Stimulated activated naive CD4-positive, alpha-beta T cell (primary cell): ENCODE data around the gene CHCT1.

Experiments used
- DNase-seq, 6 experiments: peaks; one replicate each; lab custom pipeline; 2025; lab: John Stamatoyannopoulos, UW

The CHCT1 gene

GRCh38 chr17:60442271-60443173 lies 20.2 kb downstream of the CHCT1 start:
- no peak for DNase-seq

GRCh38 chr17:60443713-60444112 lies 21.4 kb downstream of the CHCT1 start:
- DNase-seq, result no peak

GRCh38 chr17:60445144-60445543 lies 22.9 kb downstream of the CHCT1 start:
- DNase-seq, result no peak

GRCh38 chr17:60447375-60447774 lies 25.1 kb downstream of the CHCT1 start:
- no peak for DNase-seq

GRCh38 chr17:60451071-60451470 lies 28.8 kb downstream of the CHCT1 start:
- DNase-seq, result no peak

- no peak for DNase-seq
These were observed 29.7 kb downstream of the CHCT1 start for GRCh38 chr17:60451965-60452364.

- DNase-seq, result no peak
These were observed 33.1 kb downstream of the CHCT1 start for GRCh38 chr17:60455378-60455777.

- DNase-seq, result no peak
These were observed 34.9 kb downstream of the CHCT1 start for GRCh38 chr17:60457148-60457547.

GRCh38 chr17:60461584-60461983 lies 39.3 kb downstream of the CHCT1 start:
- no peak for DNase-seq

GRCh38 chr17:60463157-60463835 lies 41.0 kb downstream of the CHCT1 start:
- DNase-seq, result no peak

GRCh38 chr17:60464343-60464742 lies 42.1 kb downstream of the CHCT1 start:
- no peak for DNase-seq

- no peak for DNase-seq
These were observed 46.1 kb downstream of the CHCT1 start for GRCh38 chr17:60468371-60468770.

GRCh38 chr17:60471451-60471850 lies 49.2 kb downstream of the CHCT1 start:
- no peak for DNase-seq

GRCh38 chr17:60472449-60472848 lies 50.2 kb downstream of the CHCT1 start:
- DNase-seq, result no peak

GRCh38 chr17:60473788-60474187 lies 51.5 kb downstream of the CHCT1 start:
- no peak for DNase-seq
